DND-41 (cell line): ENCODE results near the gene EPS15.
"Not testable (repeated sequence)": the region's sequence is repeated elsewhere in the genome, so short reads cannot be mapped to it uniquely, and the experiment has no call there.

Experiments
- ATAC-seq: fragments of 200-7000 bp; cut with Tn5 transposase; 3 replicates; pipeline ENCODE4 v1.9.1; 2021; ENCODE audit warnings: low read depth; ENCODE audit not compliant: insufficient read depth
- DNase-seq: peaks from one replicate; pipeline ENCODE4 v3.0.0-alpha.2; 2020
- H2AFZ ChIP-seq: 2 replicates; pipeline ENCODE4 v1.6.0; 2012; ENCODE audit warnings: low read depth, low read length
- H3K27ac ChIP-seq: 2 replicates; pipeline ENCODE4 v1.5.1; 2012; ENCODE audit warnings: low read length, inconsistent platforms
- H3K27me3 ChIP-seq: fragments of 200-600 bp; sonication (generic); 2 replicates; pipeline ENCODE4 v1.6.0; 2012; ENCODE audit warnings: low read length, mild to moderate bottlenecking, inconsistent platforms; ENCODE audit not compliant: insufficient read depth, poor library complexity
- H3K36me3 ChIP-seq: 2 replicates; pipeline ENCODE4 v1.5.1; 2012; ENCODE audit warnings: low read length, inconsistent platforms; ENCODE audit not compliant: insufficient read depth
- H3K4me1 ChIP-seq: 2 replicates; pipeline ENCODE4 v1.5.1; 2012; ENCODE audit warnings: mild to moderate bottlenecking, low read length; ENCODE audit not compliant: insufficient read depth
- H3K4me2 ChIP-seq: 2 replicates; pipeline ENCODE4 v1.6.0; 2012; ENCODE audit warnings: mild to moderate bottlenecking, moderate library complexity, low read length, inconsistent platforms; ENCODE audit not compliant: insufficient read depth
- H3K4me3 ChIP-seq, 2 experiments: fragments of 200-600 bp in 1 of 2; shearing (Covaris generic) in 1 of 2; 2 replicates each; pipeline ENCODE4 v1.5.1; 2012 to 2016; ENCODE audit warnings: inconsistent platforms in 2 of 2, low read length in 2 of 2, mild to moderate bottlenecking in 2 of 2, low read depth in 1 of 2, moderate library complexity in 1 of 2
- H3K79me2 ChIP-seq: 2 replicates; pipeline ENCODE4 v1.6.0; 2012; ENCODE audit warnings: low read length, inconsistent platforms; ENCODE audit not compliant: insufficient read depth
- H3K9ac ChIP-seq: 2 replicates; pipeline ENCODE4 v1.6.0; 2012; ENCODE audit warnings: low read depth, mild to moderate bottlenecking, inconsistent platforms, low read length, moderate library complexity
- H3K9me3 ChIP-seq: 2 replicates; pipeline ENCODE4 v1.5.1; 2012; ENCODE audit warnings: low read length, moderate library complexity, mild to moderate bottlenecking, inconsistent platforms; ENCODE audit not compliant: insufficient read depth, severe bottlenecking
- H4K20me1 ChIP-seq: 2 replicates; pipeline ENCODE4 v1.6.0; 2012; ENCODE audit warnings: low read length; ENCODE audit not compliant: insufficient read depth
- EZH2 ChIP-seq: IDR thresholded peaks from 3 replicates; pipeline ENCODE4 v1.6.1; 2012; ENCODE audit warnings: borderline replicate concordance, low read depth, mild to moderate bottlenecking, moderate library complexity, low read length, inconsistent platforms; ENCODE audit not compliant: severe bottlenecking
- TF ChIP-seq, protein P1 (sequence below): IDR thresholded peaks from 2 replicates; pipeline ENCODE4 v1.5.1; 2012; ENCODE audit warnings: borderline replicate concordance, low read length, moderate library complexity, mild to moderate bottlenecking; ENCODE audit not compliant: poor library complexity, severe bottlenecking; ENCODE audit errors: extremely low read depth

EPS15 gene

GRCh38 chr1:51410568-51411460, 108.3 kb downstream of the EPS15 start:
- ATAC-seq (no peak), DNase-seq (no peak)
- H3K4me1 ChIP-seq: no peaks in the 10 kb centered on the region
- no peak overlapping the region for H3K27ac ChIP-seq
- TF ChIP-seq, protein P1, sequence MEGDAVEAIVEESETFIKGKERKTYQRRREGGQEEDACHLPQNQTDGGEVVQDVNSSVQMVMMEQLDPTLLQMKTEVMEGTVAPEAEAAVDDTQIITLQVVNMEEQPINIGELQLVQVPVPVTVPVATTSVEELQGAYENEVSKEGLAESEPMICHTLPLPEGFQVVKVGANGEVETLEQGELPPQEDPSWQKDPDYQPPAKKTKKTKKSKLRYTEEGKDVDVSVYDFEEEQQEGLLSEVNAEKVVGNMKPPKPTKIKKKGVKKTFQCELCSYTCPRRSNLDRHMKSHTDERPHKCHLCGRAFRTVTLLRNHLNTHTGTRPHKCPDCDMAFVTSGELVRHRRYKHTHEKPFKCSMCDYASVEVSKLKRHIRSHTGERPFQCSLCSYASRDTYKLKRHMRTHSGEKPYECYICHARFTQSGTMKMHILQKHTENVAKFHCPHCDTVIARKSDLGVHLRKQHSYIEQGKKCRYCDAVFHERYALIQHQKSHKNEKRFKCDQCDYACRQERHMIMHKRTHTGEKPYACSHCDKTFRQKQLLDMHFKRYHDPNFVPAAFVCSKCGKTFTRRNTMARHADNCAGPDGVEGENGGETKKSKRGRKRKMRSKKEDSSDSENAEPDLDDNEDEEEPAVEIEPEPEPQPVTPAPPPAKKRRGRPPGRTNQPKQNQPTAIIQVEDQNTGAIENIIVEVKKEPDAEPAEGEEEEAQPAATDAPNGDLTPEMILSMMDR: no peak
- TF ChIP-seq EZH2: no peak
- H3K36me3 ChIP-seq: peaks cover 32% of the 10 kb centered on the region
- H3K4me3 ChIP-seq: no peak overlapping the region
- no peak overlapping the region for H3K9ac ChIP-seq
- no peak overlapping the region for H2AFZ ChIP-seq
- no peaks in the 10 kb centered on the region for H3K79me2 ChIP-seq
- H3K9me3 ChIP-seq: no peaks in the 10 kb centered on the region
- H3K4me2 ChIP-seq: no peak overlapping the region
- no peaks in the 10 kb centered on the region for H4K20me1 ChIP-seq
- H3K27me3 ChIP-seq: no peaks in the 10 kb centered on the region

GRCh38 chr1:51409755-51410541, 109.1 kb downstream of the EPS15 start:
- H2AFZ ChIP-seq, H3K4me1 ChIP-seq, H3K4me2 ChIP-seq, DNase-seq, H4K20me1 ChIP-seq, H3K27ac ChIP-seq, H3K27me3 ChIP-seq, H3K79me2 ChIP-seq, H3K9me3 ChIP-seq, H3K9ac ChIP-seq, ATAC-seq, H3K4me3 ChIP-seq: not testable (repeated sequence)
- H3K36me3 ChIP-seq: peaks cover 35% of the 10 kb centered on the region

DNA sequence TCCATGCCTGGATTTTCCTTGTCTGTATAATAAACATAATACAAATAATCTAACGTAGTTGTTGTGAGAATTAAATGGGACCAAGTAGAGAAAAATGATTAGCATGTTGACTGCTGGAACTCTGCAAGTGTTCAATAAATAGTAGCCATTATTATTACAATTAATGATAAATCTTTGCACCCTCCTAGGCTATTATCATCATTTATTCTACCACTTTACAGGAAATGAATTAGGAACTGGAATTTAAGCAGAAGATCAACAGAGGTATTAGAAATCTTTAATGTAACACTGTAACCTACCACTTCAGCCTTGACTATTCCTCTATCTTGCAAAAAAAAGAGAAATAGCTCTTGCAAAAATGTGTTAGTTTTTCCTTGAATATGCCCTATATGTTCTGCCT, 126.8 kb downstream of the EPS15 start:
- H3K27me3 ChIP-seq: no peaks in the 10 kb centered on the region
- H3K27ac ChIP-seq: no peak overlapping the region
- no peak overlapping the region for H2AFZ ChIP-seq
- peaks cover 6% of the 10 kb centered on the region; the same call in 1 of the 2 replicates for H3K36me3 ChIP-seq
- no peaks in the 10 kb centered on the region for H3K4me1 ChIP-seq
- H3K4me3 ChIP-seq: no peak overlapping the region
- no peaks in the 10 kb centered on the region for H3K9me3 ChIP-seq
- no peaks in the 10 kb centered on the region for H3K79me2 ChIP-seq
- DNase-seq: no peak
- H4K20me1 ChIP-seq: no peaks in the 10 kb centered on the region
- no peak for ATAC-seq
- H3K9ac ChIP-seq: no peak overlapping the region
- H3K4me2 ChIP-seq: no peak overlapping the region
- TF ChIP-seq EZH2: no peak
- TF ChIP-seq, protein P1: no peak

DNA sequence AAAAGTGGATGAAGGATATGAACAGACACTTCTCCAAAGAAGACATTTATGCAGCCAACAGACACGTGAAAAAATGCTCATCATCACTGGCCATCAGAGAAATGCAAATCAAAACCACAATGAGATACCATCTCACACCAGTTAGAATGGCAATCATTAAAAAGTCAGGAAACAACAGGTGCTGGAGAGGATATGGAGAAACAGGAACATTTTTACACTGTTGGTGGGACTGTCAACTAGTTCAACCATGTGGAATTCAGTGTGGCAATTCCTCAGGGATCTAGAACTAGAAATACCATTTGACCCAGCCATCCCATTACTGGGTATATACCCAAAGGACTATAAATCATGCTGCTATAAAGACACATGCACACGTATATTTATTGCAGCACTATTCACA, 128.4 kb downstream of the EPS15 start:
- H3K79me2 ChIP-seq: not testable (repeated sequence)

GRCh38 chr1:51387288-51387687, 131.8 kb downstream of the EPS15 start:
- H3K36me3 ChIP-seq: peaks cover 32% of the 10 kb centered on the region
- peaks cover 11% of the 10 kb centered on the region for H3K9me3 ChIP-seq
- not testable (repeated sequence) for H2AFZ ChIP-seq, H3K9ac ChIP-seq, H3K27me3 ChIP-seq, DNase-seq, H3K27ac ChIP-seq, H4K20me1 ChIP-seq, H3K4me2 ChIP-seq, H3K4me1 ChIP-seq, H3K79me2 ChIP-seq, ATAC-seq, H3K4me3 ChIP-seq

More for the DNA sequence above, 128.4 kb downstream of the EPS15 start:
- not testable (repeated sequence) for H3K27ac ChIP-seq, H3K4me1 ChIP-seq, H3K4me3 ChIP-seq, ATAC-seq, H3K4me2 ChIP-seq, DNase-seq, H3K36me3 ChIP-seq, H3K27me3 ChIP-seq, H3K9ac ChIP-seq, H4K20me1 ChIP-seq, H2AFZ ChIP-seq, H3K9me3 ChIP-seq

DNA sequence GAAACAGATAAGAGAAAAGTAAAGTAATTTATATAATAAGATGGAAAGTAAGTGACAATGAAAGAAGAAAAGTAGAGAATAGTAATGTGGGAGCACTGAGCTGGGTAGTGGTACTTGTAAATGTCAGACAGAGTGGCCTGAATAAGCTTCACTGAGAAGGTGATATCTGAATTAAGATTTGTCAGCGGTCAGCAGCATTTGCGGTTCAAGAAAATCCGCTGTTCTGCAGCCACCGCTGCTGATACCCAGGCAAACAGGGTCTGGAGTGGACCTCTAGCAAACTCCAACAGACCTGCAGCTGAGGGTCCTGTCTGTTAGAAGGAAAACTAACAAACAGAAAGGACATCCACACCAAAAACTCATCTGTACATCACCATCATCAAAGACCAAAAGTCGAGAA, 132.8 kb downstream of the EPS15 start:
- H3K9ac ChIP-seq, H3K27ac ChIP-seq, H3K4me1 ChIP-seq, H3K4me3 ChIP-seq, H2AFZ ChIP-seq, H3K79me2 ChIP-seq, H4K20me1 ChIP-seq, H3K4me2 ChIP-seq, DNase-seq, H3K27me3 ChIP-seq, ATAC-seq: not testable (repeated sequence)
- Histone ChIP-seq H3K36me3 (peaks cover 32% of the 10 kb centered on the region), H3K9me3 (peaks cover 11% of the 10 kb centered on the region)
